Activated B cell treated with CpG ODN at 0.5 μM for 24 hours (primary cell): ENCODE data around the gene MYL7. TPM values are rescaled to one million over a fixed set of nuclear protein-coding genes. Genes with fewer than 3 reads are reported as not detected.
A peak's percentile ranks its signal among the peaks of the same experiment; 100 is the strongest.
"Not testable (repeated sequence)": the region's sequence is repeated elsewhere in the genome, so short reads cannot be mapped to it uniquely, and the experiment has no call there.

Source experiments
- ATAC-seq: fragments of 200-7000 bp; cut with Tn5 transposase; one replicate; pipeline ENCODE4 v1.10.0; 2021; ENCODE audit warnings: low read depth, mild to moderate bottlenecking, moderate library complexity
- CTCF ChIA-PET: fragments of 350-600 bp; sonication (Branson Sonifier 250); formaldehyde crosslinking; loops from one replicate; lab custom pipeline; 2021; ENCODE audit warnings: antibody characterized with exemption; lab: Charles Lee
- POLR2A ChIA-PET: fragments of 350-600 bp; sonication (Branson Sonifier 250); formaldehyde crosslinking; loops from one replicate; lab custom pipeline; 2021; ENCODE audit warnings: antibody characterized with exemption; lab: Charles Lee
- DNase-seq: peaks from one replicate; pipeline ENCODE4 v3.0.0; 2022
- H3K27ac Mint-ChIP-seq: one replicate; pipeline ENCODE4 v1.8.0; 2020; ENCODE audit warnings: mixed read lengths
- H3K27me3 Mint-ChIP-seq: one replicate; pipeline ENCODE4 v1.8.0; 2021; ENCODE audit warnings: mixed read lengths
- H3K36me3 Mint-ChIP-seq: one replicate; pipeline ENCODE4 v1.8.0; 2021; ENCODE audit warnings: low read depth, mixed read lengths
- H3K4me1 Mint-ChIP-seq: one replicate; pipeline ENCODE4 v1.8.0; 2021; ENCODE audit warnings: mixed read lengths
- H3K4me3 Mint-ChIP-seq: one replicate; pipeline ENCODE4 v1.8.0; 2020; ENCODE audit warnings: mild to moderate bottlenecking, mixed read lengths
- H3K9me3 Mint-ChIP-seq: one replicate; pipeline ENCODE4 v1.8.0; 2020; ENCODE audit warnings: mixed read lengths
- intact Hi-C: fragments of 100-400 bp; cut with micrococcal nuclease; formaldehyde crosslinking; loops from one replicate; pipeline ENCODE4 v1.15.1; 2024
- total RNA-seq: library from RNA; stranded (reverse); gene quantifications from 2 replicates; pipeline ENCODE4 v1.2.3, GENCODE V29; 2022
- TF ChIP-seq, protein P1 (sequence below): fragments of 200-600 bp; IDR thresholded peaks from one replicate; pipeline ENCODE4 v1.8.0; 2022; ENCODE audit warnings: antibody characterized with exemption, mild to moderate bottlenecking

Gene MYL7
- total RNA-seq, 1 donor from 2014 or later: not detected

DNA sequence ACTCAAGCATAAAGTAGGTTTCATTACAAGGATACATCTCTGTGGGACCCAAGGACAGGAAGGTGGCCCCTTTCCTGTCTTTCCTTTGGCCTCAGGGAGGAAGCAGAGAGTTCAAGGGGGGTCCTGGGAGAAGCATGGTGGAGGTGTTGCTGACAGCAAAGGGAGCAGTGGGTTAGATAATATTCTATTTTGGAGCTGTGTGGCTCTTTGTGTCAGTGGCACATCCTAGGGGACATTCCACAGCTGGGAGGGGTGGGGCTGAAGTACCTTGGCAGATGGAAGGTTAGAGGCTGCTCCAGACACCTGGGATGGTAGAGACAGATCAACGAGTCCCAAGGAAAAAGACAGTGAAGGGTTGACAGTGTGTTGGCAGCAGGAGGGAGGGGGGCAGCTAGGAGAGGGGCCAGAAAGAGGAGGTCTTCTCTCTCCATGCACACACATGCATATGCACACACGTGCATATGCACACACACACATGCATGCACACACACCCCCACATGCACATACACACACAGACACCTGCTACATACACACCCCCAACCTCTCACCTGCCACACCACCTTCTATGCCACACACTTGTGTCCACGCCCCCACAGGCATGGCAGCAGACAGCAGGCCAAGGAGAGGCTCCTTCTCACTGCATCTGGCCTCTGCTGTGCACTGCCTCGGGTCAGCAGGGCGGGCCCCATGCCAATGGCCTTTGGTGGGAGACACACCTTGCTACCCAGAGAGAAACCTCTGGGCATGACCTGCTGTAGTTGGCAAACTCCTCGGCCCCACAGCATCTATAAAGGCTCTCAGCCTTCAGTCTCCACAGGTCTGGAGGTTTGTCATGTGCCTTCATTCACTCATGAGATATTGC, 12.2 kb downstream of the MYL7 start:
- TF ChIP-seq, protein P1, sequence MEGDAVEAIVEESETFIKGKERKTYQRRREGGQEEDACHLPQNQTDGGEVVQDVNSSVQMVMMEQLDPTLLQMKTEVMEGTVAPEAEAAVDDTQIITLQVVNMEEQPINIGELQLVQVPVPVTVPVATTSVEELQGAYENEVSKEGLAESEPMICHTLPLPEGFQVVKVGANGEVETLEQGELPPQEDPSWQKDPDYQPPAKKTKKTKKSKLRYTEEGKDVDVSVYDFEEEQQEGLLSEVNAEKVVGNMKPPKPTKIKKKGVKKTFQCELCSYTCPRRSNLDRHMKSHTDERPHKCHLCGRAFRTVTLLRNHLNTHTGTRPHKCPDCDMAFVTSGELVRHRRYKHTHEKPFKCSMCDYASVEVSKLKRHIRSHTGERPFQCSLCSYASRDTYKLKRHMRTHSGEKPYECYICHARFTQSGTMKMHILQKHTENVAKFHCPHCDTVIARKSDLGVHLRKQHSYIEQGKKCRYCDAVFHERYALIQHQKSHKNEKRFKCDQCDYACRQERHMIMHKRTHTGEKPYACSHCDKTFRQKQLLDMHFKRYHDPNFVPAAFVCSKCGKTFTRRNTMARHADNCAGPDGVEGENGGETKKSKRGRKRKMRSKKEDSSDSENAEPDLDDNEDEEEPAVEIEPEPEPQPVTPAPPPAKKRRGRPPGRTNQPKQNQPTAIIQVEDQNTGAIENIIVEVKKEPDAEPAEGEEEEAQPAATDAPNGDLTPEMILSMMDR: no peak
- Mint-ChIP-seq H3K27me3 (no peaks in the 10 kb centered on the region), H3K4me3 (no peak overlapping the region), H3K27ac (no peak overlapping the region), H3K36me3 (no peaks in the 10 kb centered on the region), H3K9me3 (peaks cover 8% of the 10 kb centered on the region), H3K4me1 (peaks cover 3% of the 10 kb centered on the region)
- DNase-seq: no peak
- intact Hi-C loops: no loop called here
- POLR2A ChIA-PET: no interaction called here
- ATAC-seq: no peak
- CTCF ChIA-PET: no interaction called here

DNA sequence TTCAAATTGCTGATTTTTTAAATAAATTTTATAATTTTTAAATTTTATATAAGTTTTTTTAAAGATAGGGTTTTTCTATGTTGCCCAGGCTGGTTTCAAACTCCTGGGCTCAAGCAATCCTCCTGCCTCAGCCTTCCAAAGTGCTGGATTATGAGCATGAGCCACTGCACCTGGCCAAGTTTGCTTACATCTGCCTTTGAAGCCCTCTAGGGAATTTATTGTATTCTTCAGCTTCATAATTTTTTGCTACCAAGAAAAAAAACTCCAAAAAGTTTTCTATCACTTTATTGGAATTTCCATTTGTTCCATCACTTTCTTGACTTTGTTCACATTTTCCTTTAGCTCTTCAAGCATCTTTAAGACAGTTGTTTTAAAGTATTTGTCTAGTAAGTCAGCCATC, 14.0 kb downstream of the MYL7 start:
- Mint-ChIP-seq H3K36me3 (peaks cover 2% of the 10 kb centered on the region), H3K4me3 (no peak overlapping the region), H3K9me3 (peaks cover 8% of the 10 kb centered on the region), H3K27me3 (no peaks in the 10 kb centered on the region), H3K27ac (no peak overlapping the region), H3K4me1 (peaks cover 13% of the 10 kb centered on the region)
- ChIA-PET POLR2A (interaction anchor here (0.6 kb wide), 1 partner anchor 49 kb away, joined by 3 read pairs; no protein-coding TSS in a partner anchor), CTCF (interaction anchor here (0.7 kb wide), 1 partner anchor 39 kb away, joined by 3 read pairs; no protein-coding TSS in a partner anchor)
- intact Hi-C loops: no loop called here
- no peak for DNase-seq
- ATAC-seq: no peak
- TF ChIP-seq, protein P1: no peak

DNA sequence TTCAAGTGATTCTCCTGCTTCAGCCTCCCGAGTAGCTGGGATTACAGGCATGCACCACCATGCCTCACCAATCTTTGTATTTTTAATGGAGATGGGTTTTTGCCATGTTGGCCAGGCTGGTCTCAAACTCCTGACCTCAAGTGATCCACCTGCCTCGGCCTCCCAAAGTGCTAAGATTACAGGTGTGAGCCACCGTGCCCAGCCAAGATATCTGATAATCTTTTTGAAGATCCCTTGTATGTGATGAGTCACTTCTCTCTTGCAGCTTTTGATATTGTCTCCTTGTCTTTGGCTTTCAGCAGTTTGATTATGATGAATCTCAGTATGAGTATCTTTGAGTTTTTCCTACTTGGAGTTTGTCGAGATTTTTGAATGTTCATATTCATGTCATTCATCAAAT, 14.6 kb downstream of the MYL7 start:
- ATAC-seq, intact Hi-C loops, H3K9me3 Mint-ChIP-seq, H3K36me3 Mint-ChIP-seq, DNase-seq, H3K27me3 Mint-ChIP-seq, H3K27ac Mint-ChIP-seq, H3K4me3 Mint-ChIP-seq: not testable (repeated sequence)
- H3K4me1 Mint-ChIP-seq: peaks cover 17% of the 10 kb centered on the region
- POLR2A ChIA-PET: interaction anchor here (0.9 kb wide), 1 partner anchor 74 kb away, joined by 5 read pairs; the partner anchor contains the start of gene YKT6
- CTCF ChIA-PET: interaction anchor here (1.5 kb wide), 1 partner anchor 70 kb away, joined by 4 read pairs; no protein-coding TSS in a partner anchor

DNA sequence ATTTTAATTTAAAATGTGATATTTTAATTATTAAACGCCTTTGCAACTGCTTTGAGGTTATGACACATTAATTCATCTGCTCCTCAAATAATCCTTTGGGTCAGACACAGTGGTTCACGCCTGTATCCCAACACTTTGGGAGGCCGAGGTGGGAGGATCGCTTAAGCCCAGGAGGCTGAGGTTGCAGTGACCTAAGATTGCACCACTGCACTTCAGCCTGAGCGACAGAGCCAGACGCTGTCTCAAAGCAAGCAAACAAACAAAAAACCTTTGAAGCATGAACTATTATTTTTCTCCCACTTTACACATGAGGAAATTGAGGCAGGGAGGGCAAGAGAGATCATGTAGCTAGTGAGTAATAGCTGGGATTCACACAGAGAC, 16.3 kb downstream of the MYL7 start:
- ATAC-seq (no peak), DNase-seq (no peak)
- no peak overlapping the region for H3K27ac Mint-ChIP-seq
- POLR2A ChIA-PET: interaction anchor here (1.0 to 2.4 kb wide), 2 partner anchors 19 to 84 kb away, joined by 3 to 7 read pairs; no protein-coding TSS in a partner anchor
- H3K27me3 Mint-ChIP-seq: no peaks in the 10 kb centered on the region
- CTCF ChIA-PET: no interaction called here
- peaks cover 24% of the 10 kb centered on the region for H3K4me1 Mint-ChIP-seq
- peak overlapping the region; percentile 19 for H3K4me3 Mint-ChIP-seq
- peaks cover 8% of the 10 kb centered on the region for H3K9me3 Mint-ChIP-seq
- peaks cover 16% of the 10 kb centered on the region for H3K36me3 Mint-ChIP-seq
- TF ChIP-seq, protein P1: no peak
- intact Hi-C loops: loop anchor here (5.0 kb wide), 2 partner anchors 722 to 987 kb away; partner anchors contain the start of genes H2AZ2 and TBRG4

DNA sequence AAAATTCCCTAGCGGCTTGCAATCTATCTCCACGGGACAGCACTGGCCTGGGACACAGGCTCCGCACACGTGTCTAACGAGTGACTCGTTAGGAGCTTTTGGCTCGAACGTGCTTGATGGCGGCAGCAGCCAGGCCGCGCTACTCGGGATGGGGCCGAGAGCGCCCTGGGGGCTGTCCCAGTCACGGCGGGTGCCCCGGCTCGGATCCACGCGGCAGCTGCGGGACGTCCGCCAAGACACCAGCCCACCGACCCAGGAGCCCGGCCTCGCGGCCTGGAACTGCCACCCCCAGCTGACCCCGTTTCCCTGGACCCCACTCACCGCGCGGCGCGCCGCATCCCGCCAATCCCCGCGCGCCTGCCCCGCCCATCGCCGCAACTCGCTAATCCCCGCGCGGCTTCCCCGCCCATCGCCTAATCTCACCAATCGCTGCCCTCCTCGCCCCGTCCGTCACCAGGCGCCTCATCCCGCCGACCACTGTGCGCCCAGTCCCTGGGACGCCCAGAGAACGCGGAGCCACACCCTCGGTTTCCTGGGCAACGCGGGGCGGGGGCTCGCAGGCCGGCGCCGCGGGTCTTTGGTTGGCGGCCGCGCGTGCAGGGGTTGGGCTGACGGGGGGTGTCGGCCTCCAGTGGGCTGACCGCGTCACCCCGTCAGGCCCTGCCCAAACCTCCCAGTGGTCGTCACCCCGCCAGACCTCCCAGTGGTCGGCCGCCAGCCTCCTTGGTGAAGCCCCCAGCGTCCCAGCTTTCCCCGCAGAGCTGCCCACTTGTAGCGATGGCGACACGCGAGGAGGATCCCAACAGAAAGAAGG, 17.7 kb downstream of the MYL7 start, which contains the start of gene POLD2:
TSS of gene POLD2 (minus strand) at position 359 of the 814 bp plus-strand sequence. CDS start 1,495 bp downstream, outside the sequence.
- no peaks in the 10 kb centered on the region for H3K27me3 Mint-ChIP-seq
- peaks cover 8% of the 10 kb centered on the region for H3K9me3 Mint-ChIP-seq
- peaks cover 29% of the 10 kb centered on the region for H3K36me3 Mint-ChIP-seq
- intact Hi-C loops: loop anchor here (1.0 to 5.0 kb wide), 9 partner anchors 19 to 989 kb away; partner anchors contain the start of genes AEBP1, DBNL, H2AZ2 and POLM
- DNase-seq (peak; percentile 96), ATAC-seq (peak; percentile 98)
- peak within 1 kb of the TSS; percentile 88 for H3K4me3 Mint-ChIP-seq
- CTCF ChIA-PET: interaction anchor here (1.2 to 1.6 kb wide), 3 partner anchors 23 to 74 kb away, joined by 3 to 5 read pairs (median 4); no protein-coding TSS in a partner anchor
- peak within 1 kb of the TSS; percentile 79 for H3K27ac Mint-ChIP-seq
- TF ChIP-seq, protein P1: no peak
- POLR2A ChIA-PET: interaction anchor here (0.6 to 2.4 kb wide), 14 partner anchors 9 to 759 kb away, joined by 3 to 20 read pairs (median 5); partner anchors contain the start of genes DBNL and YKT6
- peaks cover 25% of the 10 kb centered on the region for H3K4me1 Mint-ChIP-seq
